GM18909 (cell line): ENCODE results near the gene RANBP10.
"Not testable (repeated sequence)": the region's sequence is repeated elsewhere in the genome, so short reads cannot be mapped to it uniquely, and the experiment has no call there.

Experiments
- ATAC-seq: cut with Tn5 transposase; IDR thresholded peaks from one replicate; pipeline ENCODE4 v1.9.1; 2021; ENCODE audit warnings: mild to moderate bottlenecking; ENCODE audit not compliant: unreplicated experiment, poor library complexity

RANBP10 gene

DNA sequence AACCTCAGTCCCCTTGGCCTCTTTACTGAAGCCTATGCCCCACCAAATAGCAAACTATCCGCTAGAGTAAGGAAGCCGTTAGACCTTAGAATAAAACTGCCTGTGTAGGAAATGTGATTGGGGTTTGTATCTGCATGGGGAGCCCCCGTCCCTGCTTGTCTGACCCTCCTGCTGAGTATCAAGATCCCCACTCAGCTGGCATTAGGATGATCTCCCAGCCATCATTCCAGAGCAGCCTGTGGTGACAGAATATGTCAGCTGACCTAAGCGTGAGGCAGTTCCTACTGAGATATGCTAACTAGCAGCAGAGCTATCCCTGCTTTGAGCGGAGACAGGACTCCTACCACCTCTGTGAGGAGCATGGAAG, 86.6 kb downstream of the RANBP10 start:
- peak; percentile 13 for ATAC-seq

DNA sequence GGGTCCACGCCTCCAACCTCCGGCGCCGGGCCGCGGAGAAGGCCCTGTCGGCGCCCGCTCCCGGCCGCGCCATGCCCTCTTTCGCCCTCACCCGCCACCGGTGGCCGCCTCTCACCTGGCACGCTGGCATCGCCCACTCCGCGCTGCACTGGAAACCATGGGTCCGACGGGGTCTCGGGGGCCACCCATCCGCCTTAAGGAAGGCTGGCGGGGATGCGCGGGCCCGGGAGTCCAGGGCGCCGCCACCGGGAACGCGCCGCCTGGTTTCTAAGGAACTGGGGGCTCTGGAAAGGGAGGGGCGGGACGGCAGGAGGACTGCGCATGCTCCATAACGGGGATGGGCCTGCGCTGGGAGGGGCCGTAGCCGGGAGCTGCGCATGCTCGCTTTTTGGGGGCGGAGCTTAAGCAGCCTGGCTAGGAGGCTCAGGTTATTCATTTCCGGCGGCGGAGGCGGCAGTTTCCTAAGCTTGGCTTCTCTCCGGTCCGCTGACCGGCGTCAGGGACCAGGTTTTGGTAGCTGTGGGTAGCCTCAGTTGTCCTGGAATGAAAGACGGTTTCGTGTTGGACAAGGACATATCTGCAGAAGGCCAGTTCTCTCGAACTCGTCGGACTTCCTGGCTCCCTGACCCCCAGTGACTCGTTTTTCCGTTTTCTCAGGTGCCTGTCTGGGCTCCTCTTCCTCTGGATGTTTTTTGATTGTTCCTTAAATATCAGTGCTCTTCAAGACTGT, 87.1 kb downstream of the RANBP10 start, which contains the start of gene GFOD2:
Gene GFOD2, minus strand, starts transcription at position 269 of the 730 bp plus-strand sequence. CDS start 33,601 bp downstream, outside the sequence.
- peak; percentile 93 for ATAC-seq

DNA sequence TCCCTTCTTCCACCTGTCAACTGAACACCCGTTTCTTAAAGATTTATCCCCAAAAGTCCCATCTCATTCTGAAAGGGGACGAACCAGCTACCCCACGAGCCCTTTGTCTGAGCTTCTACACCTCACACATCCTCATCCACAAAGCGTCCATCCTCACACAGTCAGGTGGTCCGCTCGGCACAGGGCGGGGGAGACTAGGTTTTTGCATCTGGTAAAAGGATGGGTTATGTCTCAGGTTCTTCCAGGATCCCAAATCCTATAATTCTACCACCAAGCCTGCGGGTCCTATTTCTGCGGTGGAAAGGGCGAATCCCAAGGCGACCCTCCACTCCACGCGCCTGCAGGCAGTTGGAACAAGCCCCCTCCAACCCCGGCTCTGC, 87.7 kb downstream of the RANBP10 start:
- no peak for ATAC-seq

DNA sequence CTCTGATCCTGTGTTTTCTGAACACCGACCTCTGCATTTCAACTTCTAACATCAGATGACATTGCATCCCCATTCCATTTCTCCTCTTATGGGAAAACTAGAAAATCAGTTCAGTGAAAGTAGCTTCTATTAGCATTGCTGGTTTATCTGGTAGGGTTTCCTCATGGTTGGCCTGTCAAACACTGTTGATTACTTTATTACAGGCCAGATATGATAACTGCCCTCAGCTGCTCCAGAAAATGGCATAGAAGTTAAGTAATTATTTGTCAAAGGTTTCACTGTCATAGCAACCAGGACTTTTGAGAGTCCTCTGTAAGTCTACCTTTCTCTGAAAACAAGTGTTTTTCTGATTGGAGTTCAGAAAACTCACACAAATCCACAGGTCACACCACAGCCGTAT, 90.3 kb downstream of the RANBP10 start:
- no peak for ATAC-seq

DNA sequence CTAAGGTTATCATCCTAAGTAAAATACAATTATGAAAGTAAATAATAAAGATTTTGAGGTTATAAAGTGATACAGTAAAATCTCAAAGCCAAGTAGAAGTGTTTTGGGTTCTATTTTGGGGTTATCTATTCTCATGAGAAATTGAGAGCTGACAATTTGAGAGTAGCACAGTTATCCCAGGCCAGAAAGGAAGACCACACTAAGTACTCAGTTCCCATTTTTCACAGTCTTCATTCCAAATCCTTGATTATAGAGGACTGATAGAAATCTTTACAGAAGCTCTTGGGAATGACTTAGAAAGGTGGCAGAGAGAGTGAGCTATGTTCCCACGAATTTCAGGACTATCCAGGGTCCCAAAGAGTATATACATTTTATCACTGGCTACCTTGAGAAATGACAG, 91.8 kb downstream of the RANBP10 start:
- ATAC-seq = no peak

DNA sequence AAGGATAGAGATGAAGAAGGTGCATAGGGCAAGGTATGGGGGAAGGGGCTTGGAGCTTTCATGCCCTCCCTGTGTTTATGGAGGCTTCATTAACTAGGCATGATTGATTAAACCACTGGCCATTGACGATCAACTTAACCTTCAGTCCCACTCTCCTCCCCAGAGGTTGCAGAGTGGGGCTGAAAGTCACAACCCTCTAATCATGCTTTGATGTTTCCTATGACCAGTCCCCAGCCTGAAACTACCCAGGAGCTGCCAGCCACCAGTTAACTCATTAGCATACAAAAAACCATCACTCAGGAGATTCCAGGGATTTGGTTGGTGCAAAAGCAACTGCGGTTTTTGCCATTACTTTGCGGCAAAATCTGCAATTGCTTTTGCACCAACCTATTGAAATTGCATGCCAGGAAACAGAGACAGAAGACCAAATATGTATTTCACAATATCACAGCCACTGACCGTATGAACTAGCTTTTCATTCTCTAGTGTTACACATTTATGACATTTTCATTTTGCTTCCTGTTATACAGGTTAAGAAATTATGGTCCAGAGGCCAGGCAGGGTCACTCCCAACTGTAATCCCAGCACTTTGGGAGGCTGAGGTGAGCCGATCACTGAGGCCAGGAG, 92.6 kb downstream of the RANBP10 start:
- ATAC-seq = no peak

DNA sequence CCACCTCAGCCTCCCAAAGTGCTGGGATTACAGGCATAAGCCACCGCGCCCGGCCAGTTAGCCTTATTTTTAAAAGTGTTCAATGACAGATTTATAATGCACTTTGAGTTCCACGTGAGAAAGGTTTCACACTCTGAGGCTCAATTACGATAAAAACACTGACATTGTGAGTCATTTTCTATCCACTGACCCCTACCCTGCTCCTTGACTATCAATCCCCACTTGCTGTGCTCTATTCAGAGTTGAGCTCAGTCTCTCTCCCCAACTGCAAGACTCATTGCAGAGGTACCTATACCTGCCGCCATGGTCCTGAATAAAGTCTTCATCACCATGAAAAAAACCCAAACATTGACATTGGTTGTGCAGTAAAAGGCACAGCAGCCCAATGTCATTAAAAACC, 95.8 kb downstream of the RANBP10 start:
- no peak for ATAC-seq

DNA sequence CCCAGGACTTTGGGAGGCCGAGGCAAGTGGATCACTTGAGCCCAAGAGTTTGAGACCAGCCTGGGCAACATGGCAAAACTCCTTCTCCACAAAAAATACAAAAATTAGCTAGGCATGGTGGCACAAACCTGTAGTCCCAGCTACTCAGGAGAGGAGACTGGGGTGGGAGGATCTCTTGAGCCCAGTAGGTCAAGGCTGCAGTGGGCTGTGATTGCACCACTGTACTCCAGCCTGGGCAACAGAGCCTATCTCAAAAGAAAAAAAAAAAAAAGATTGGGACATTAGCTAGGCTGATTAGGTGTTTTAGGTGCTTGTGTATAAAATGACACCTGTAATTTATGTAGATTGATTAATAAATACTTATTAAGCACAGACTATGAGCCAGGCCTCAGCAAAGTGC, 97.3 kb downstream of the RANBP10 start:
- no peak for ATAC-seq

DNA sequence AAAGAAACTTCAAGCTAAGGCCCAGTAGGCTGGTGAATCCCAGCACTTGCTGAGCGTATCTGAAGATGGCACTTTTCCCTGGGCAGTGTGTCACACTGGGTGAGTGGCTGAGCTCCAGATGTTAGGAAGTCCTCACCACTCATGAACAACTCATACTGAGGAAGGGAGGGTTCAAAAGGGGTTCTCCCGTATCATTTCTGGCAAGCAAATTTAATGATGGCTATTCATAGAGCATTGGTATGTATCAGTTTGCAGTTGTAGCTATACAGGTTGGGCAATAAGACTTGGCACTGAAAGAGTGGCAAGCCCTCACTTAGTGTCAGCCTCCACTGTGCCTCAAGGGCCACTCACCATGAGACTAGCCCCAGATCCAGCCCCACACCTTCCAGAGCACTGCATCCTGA, 98.0 kb downstream of the RANBP10 start:
- ATAC-seq = no peak

DNA sequence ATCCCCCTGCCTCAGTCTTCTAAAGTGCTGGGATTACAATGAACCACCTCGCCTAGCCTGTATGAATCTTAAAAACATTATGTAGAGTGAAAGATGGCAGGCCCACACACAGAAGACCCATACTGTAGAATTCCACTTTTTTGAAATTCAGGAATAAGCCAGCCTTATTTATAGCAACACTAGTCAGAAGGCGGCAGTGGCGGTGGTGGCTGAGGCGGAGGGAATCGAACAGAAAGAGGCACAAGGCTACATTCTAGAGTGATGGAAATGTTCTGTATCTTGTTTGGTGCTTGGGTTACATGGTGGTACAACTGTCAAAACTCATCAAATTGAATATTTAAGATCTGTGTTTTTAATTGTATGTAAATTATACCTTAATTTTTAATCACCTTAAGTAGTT, 98.6 kb downstream of the RANBP10 start:
- ATAC-seq = no peak

DNA sequence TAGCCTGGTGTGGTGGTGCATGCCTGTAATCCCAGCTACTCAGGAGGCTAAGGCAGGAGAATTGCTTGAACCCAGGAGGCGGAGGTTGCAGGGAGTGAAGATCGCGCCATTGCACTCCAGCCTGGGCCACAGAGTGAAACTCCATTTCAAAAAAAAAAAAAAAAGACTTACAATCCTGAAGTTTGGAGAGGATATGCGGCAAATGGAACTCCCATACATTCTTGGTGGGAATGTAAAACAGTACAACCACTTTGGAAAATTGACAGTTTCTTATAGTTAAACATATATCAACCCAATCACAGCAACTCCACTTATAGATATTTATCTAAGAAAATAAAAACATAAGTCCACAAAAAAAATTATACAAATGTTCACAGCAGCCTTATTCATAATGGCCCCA, 99.2 kb downstream of the RANBP10 start:
- no peak for ATAC-seq

DNA sequence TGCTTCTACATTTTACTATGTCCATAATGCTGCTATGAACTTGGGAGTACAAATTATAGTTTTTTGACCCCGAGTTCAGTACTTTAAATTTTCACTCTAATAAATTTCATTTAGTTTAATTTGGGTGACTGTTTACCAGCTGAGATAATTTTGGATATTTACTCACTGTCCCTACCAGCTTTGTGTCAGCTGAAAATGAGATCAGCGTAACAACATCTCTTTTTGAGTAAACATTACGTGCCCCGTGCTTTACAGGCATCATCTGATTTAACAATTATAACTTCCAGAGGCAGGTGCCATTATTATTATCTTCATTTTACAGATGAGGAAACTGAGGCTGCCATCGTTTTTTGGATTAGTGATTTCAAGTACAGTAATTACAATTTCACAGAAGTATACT, 102.2 kb downstream of the RANBP10 start:
- no peak for ATAC-seq

DNA sequence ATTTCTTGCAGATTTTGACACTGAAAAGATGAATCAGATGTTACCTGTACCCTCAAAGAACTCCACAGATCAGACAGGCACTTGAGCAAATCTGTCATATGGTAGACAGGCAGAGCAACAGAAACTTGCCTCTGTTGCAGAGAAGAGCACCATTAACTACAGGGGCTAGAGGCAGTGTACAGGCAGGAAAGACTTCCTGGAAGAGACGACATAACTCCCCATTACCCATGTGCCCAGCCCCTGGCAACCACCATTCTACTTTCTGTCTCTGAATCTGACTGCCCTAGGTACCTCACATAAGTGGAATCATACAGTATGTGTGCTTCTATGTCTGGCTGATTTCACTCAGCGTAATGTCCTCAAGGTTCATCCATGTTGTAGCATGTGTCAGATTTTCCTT, 102.7 kb downstream of the RANBP10 start:
- no peak for ATAC-seq

DNA sequence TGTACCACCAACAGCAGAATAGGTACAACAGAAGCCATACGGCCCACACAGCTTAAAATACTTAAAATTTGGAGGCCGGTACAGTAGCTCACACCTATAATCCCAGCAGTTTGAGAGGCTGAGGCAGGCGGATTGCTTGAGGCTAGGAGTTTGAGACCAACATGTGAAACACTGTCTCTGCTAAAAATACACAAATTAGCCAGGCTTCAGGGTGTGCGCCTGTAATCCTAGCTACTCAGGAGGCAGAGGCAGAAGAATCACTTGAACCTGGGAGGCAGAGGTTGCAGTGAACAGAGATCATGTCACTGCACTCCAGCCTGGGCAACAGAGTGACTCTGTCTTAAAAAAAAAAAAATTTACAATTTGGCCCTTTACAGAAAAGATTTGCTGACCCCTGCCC, 104.2 kb downstream of the RANBP10 start:
- no peak for ATAC-seq

DNA sequence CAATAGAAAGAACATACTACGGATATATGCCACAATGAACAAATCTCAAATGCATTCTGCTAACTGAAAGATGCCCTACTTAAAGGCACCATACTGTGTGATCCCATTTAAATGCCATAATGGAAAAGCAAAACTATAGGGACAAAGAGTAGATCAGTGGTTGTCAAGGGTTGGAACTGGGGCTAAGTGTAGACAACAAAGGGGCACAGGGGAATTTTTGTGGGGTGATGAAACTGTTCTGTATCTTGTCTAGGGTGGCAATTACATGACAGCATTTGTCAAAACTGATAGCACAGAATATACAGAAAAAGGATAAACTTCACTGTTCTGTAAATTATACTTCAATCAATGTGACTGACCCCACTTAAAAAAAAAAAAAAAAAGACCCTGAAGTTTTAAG, 104.9 kb downstream of the RANBP10 start:
- no peak for ATAC-seq

DNA sequence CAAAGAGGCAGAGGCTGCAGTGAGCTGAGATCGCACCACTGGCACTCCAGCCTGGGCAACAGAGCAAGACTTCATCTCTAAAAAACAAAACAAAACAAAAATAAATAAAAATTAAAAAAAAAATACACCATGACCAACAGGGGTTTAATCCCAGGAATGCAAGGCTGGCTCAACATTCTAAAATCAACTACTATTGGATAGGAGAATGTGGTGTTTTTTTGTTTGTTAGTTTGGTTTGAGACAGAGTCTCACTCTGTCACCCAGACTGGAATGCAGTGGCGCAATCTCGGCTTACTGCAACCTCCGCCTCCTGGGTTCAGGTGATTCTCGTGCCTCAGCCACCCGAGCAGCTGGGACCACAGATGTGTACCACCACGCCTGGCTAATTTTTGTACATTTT, 107.1 kb downstream of the RANBP10 start:
- no peak for ATAC-seq

DNA sequence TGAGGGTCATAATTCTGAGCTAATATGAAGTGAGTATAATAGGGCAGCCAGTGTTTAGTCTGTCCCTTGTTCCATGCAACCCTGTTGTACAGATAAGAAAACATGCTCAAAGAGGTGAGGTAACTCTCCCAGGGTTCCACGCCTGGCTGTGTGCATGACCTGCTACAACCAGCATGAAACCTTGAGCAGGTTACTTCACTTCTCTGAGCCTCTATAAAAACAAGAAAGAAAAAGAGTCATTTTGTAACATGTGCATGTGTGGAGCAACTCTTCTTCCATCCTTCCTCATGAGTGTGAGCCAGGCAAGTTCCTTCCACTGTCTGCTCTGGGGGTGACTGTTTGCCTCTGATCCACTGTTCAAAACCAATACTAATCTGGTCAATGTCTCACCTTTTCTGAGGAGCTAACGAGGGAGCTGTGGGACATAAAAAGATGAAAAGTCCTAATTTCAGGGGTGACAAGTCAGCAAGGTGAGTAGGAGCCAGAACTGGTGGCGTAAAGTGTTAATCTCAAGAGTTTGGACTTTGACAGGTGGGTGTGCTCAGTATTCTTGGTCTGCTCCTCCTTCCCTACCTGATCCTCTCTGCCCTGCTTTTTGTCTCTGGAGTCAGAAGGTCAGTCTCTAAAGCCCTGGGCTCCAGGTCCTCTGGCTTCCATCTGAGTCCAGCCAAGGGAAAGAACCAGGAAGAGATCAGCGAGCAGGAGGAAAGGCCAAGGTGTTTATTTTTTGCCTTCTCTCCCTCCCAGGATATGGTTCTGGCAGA, 108.8 kb downstream of the RANBP10 start:
- no peak for ATAC-seq

DNA sequence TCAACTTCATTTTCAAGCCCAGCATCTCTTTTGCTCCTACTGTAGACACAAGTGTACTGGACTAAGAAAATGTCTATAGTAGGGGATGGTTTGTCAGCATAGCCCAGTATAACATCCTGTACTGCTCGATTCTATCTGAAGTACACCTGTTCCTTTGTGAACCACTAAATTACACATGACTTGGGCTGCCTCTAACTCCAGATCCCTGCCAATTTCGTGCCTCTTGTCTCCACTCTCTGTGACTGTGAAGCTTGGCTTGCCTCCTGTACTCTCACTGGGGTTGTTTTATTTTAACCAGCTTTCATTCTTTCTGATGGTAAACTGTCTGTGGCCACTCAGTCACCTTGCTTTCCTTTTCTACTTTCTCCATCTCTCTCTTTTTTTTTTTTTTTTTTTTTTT, 111.7 kb downstream of the RANBP10 start:
- ATAC-seq = no peak

DNA sequence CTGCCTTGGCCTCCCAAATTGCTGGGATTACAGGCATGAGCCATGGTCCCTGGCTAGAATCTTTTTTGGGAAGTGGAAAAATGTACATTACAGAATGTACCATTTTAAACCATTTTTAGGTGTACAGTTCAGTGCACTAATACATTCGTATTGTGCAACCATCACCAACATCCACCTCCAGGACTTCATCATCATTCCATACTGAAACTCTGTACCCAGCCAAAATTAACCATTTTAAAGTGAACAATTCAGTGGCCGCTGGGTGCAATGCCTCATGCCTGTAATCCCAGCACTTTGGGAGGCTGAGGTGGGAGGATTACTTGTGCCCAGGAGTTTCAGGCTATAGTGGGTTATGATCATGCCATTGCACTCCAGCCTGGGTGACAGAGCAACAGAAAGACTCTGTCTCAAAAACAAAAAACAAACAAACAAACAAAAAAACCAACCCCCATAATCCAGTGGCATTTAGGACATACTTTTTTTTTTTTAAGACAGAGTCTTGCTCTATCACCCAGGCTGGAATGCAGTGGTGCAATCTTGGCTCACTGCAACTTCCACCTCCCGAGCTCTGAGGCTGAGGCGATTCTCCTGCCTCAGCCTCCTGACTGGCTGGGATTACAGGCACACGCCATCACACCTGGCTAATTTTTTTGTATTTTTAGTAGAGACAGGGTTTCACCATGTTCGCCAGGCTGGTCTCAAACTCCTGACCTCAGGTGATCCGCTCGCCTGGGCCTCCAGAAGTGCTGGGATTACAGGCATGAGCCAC, 112.7 kb downstream of the RANBP10 start:
- ATAC-seq = not testable (repeated sequence)

DNA sequence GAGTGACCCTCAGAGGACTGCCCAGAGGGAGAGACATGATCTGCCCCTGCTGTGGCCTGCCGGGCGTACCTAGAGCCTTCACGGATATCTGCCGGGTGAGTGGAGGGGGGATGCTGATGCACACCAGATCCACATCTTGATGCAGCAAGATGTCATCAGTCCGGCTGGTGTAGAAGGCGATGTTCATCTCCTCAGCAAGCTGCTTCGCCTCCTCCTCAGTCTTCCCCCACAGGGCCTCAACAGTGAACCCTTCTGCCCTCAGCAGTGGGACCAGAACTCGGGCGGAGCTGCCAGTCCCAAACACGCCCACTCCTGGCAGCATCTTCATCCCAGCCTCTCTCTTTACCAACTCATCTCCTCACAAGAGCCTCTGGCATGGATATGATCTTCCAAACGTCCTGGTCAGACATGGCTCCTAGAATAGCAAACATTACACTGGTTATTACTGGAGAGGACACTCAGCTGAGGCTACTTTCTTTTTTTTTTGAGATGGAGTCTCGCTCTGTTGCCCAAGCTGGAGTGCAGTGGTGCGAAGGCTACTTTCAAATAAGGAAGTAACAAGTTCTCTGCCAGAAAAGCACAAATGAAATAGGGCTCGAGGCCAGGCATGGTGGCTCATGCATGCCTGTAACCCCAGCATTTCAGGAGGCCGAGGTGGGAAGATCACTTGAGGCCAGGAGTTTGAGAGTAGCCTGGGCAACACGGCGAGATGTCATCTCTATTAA, 120.8 kb downstream of the RANBP10 start:
- no peak for ATAC-seq
